ENCODE measurements around the gene FEZ2.

DNA sequence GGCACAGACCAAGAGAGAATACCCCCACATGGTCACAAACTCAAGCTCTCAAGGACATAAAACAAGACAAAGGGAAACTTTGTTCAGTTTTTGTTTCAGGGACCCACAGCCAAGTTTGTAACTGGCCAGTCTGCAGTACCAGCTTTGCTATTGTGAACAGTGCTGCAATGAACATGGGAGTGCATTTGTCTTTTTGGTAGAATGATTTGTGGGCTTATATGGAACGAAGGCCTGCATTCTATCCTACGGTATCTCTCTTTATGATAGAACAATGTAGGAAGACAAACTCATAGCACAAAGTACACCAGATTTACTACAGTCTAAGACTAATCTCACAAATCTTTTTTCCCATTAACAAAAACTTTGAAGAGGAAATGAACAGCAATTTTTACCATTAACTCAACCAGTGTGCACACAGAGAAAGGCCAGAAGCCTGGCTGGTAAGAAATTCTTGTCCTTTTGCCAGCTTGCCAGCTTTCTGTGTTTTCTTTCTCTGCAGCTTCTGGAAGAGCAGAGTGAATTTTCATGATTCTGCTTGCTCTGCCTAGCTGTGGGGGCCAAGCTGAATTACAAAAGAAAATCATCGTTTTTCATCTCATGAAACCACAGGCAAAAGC is 37.1 kb upstream of the FEZ2 start:
- TF ChIP-seq POLR2A (IDR thresholded peaks at IDR 0.05; ENCODE audit: low read length): no peak
- no peak for TF ChIP-seq GATA1 (IDR thresholded peaks at IDR 0.05; ENCODE audit: low read depth, low read length)
